ENCODE data around the gene RNASEL. TPM values are rescaled to one million over a fixed set of nuclear protein-coding genes. Genes with fewer than 3 reads are reported as not detected.

RNASEL gene
- polyA plus RNA-seq, 1 of the 3 experiments (the other 2 are of a cell fraction), result not detected

- TF ChIP-seq GATA2 (CRISPR knock-in tag; IDR thresholded peaks at IDR 0.05), result no peak
- no peak for TF ChIP-seq RFX5 (IDR thresholded peaks at IDR 0.05; ENCODE audit: low read length)
- TF ChIP-seq REST (IDR thresholded peaks at IDR 0.05; ENCODE audit: low read depth, low read length), result no peak
- no peak for TF ChIP-seq USF1 (IDR thresholded peaks at IDR 0.05; ENCODE audit: borderline replicate concordance, low read depth)
Observed at GRCh38 chr1:182552527-182552926, 36.5 kb downstream of the RNASEL start (continued).

- no peaks in the 10 kb centered on the region for H4K20me1 ChIP-seq (ENCODE audit: insufficient read depth)
- no peak overlapping the region for H3K4me3 ChIP-seq (ENCODE audit: low read depth in 2 of 2, low read length in 1 of 2)
- H3K27me3 ChIP-seq (ENCODE audit: insufficient read depth), result no peaks in the 10 kb centered on the region
- H3K4me1 ChIP-seq (ENCODE audit: control insufficient read depth in 1 of 2, insufficient read depth in 2 of 2, low read depth in 1 of 2, low read length in 1 of 2), result no peaks in the 10 kb centered on the region
- H3K9me2 ChIP-seq, result no peaks in the 10 kb centered on the region
- no peak overlapping the region for H3K4me2 ChIP-seq
- H2AFZ ChIP-seq (ENCODE audit: low read depth), result no peak overlapping the region
- WGBS (ENCODE audit: low lambda C conversion rate), result 0% methylated on average over 1 of the region's 1 CpG
- ChIA-PET CTCF (no interaction called here), POLR2A (no interaction called here)
- H3K27ac ChIP-seq (ENCODE audit: low read depth in 2 of 2, low read length in 1 of 2), result no peak overlapping the region
- DNase-seq, result no peak
- no peaks in the 10 kb centered on the region for H3K79me2 ChIP-seq (ENCODE audit: insufficient read depth)
- H3F3A ChIP-seq (replicated peaks; ENCODE audit: insufficient read depth), result no peaks in the 10 kb centered on the region
- no peaks in the 10 kb centered on the region for H3K9me3 ChIP-seq
- H3K9ac ChIP-seq, result no peak overlapping the region
- TF ChIP-seq PBX3 (IDR thresholded peaks at IDR 0.05) (no peak), REST (IDR thresholded peaks at IDR 0.05; ENCODE audit: low read depth, low read length) (no peak), JUND (IDR thresholded peaks at IDR 0.05) (no peak), RCOR1 (IDR thresholded peaks at IDR 0.05; ENCODE audit: low read length) (no peak), TAF1 (IDR thresholded peaks at IDR 0.05; ENCODE audit: borderline replicate concordance, low read depth, low read length) (no peak), USF1 (IDR thresholded peaks at IDR 0.05; ENCODE audit: borderline replicate concordance, low read depth) (no peak)
- H3K36me3 ChIP-seq (replicated peaks in 1 of 2; ENCODE audit: control insufficient read depth in 1 of 2, insufficient read depth in 2 of 2, low read length in 1 of 2), result no peaks in the 10 kb centered on the region
Observed at GRCh38 chr1:182549811-182550210, 39.2 kb downstream of the RNASEL start.
